Measurements from ENCODE around the gene COL6A6.

GRCh38 chr3:130488769-130489450 is 28.1 kb upstream of the COL6A6 start:
- TF ChIP-seq CTCF (IDR thresholded peaks at IDR 0.05) (no peak), POLR2A (IDR thresholded peaks at IDR 0.05) (no peak), POLR2AphosphoS5 (IDR thresholded peaks at IDR 0.05) (no peak)

All from sigmoid colon (tissue), 4 donors.